Activated B cell treated with CpG ODN at 0.5 μM for 24 hours (primary cell): ENCODE results near the gene OR11A1. TPM values are rescaled to one million over a fixed set of nuclear protein-coding genes. Genes with fewer than 3 reads are reported as not detected.
"Not testable (repeated sequence)": the region's sequence is repeated elsewhere in the genome, so short reads cannot be mapped to it uniquely, and the experiment has no call there.

Experiments
- ATAC-seq: fragments of 200-7000 bp; cut with Tn5 transposase; one replicate; pipeline ENCODE4 v1.10.0; 2021; ENCODE audit warnings: low read depth, mild to moderate bottlenecking, moderate library complexity
- CTCF ChIA-PET: fragments of 350-600 bp; sonication (Branson Sonifier 250); formaldehyde crosslinking; loops from one replicate; lab custom pipeline; 2021; ENCODE audit warnings: antibody characterized with exemption; lab: Charles Lee
- POLR2A ChIA-PET: fragments of 350-600 bp; sonication (Branson Sonifier 250); formaldehyde crosslinking; loops from one replicate; lab custom pipeline; 2021; ENCODE audit warnings: antibody characterized with exemption; lab: Charles Lee
- DNase-seq: peaks from one replicate; pipeline ENCODE4 v3.0.0; 2022
- H3K27ac Mint-ChIP-seq: one replicate; pipeline ENCODE4 v1.8.0; 2020; ENCODE audit warnings: mixed read lengths
- H3K27me3 Mint-ChIP-seq: one replicate; pipeline ENCODE4 v1.8.0; 2021; ENCODE audit warnings: mixed read lengths
- H3K36me3 Mint-ChIP-seq: one replicate; pipeline ENCODE4 v1.8.0; 2021; ENCODE audit warnings: low read depth, mixed read lengths
- H3K4me1 Mint-ChIP-seq: one replicate; pipeline ENCODE4 v1.8.0; 2021; ENCODE audit warnings: mixed read lengths
- H3K4me3 Mint-ChIP-seq: one replicate; pipeline ENCODE4 v1.8.0; 2020; ENCODE audit warnings: mild to moderate bottlenecking, mixed read lengths
- H3K9me3 Mint-ChIP-seq: one replicate; pipeline ENCODE4 v1.8.0; 2020; ENCODE audit warnings: mixed read lengths
- intact Hi-C: fragments of 100-400 bp; cut with micrococcal nuclease; formaldehyde crosslinking; loops from one replicate; pipeline ENCODE4 v1.15.1; 2024
- total RNA-seq: library from RNA; stranded (reverse); gene quantifications from 2 replicates; pipeline ENCODE4 v1.2.3, GENCODE V29; 2022
- TF ChIP-seq, protein P1 (sequence below): fragments of 200-600 bp; IDR thresholded peaks from one replicate; pipeline ENCODE4 v1.8.0; 2022; ENCODE audit warnings: antibody characterized with exemption, mild to moderate bottlenecking

Gene OR11A1
- total RNA-seq, 1 donor from 2014 or later, result not detected

DNA sequence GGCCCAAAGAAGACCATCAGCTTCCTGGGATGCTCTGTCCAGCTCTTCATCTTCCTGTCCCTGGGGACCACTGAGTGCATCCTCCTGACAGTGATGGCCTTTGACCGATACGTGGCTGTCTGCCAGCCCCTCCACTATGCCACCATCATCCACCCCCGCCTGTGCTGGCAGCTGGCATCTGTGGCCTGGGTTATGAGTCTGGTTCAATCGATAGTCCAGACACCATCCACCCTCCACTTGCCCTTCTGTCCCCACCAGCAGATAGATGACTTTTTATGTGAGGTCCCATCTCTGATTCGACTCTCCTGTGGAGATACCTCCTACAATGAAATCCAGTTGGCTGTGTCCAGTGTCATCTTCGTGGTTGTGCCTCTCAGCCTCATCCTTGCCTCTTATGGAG lies 5.2 kb upstream of the OR11A1 start:
- ChIA-PET POLR2A (no interaction called here), CTCF (no interaction called here)
- no peaks in the 10 kb centered on the region for H3K9me3 Mint-ChIP-seq
- intact Hi-C loops, result no loop called here
- no peak overlapping the region for H3K27ac Mint-ChIP-seq
- TF ChIP-seq, protein P1, sequence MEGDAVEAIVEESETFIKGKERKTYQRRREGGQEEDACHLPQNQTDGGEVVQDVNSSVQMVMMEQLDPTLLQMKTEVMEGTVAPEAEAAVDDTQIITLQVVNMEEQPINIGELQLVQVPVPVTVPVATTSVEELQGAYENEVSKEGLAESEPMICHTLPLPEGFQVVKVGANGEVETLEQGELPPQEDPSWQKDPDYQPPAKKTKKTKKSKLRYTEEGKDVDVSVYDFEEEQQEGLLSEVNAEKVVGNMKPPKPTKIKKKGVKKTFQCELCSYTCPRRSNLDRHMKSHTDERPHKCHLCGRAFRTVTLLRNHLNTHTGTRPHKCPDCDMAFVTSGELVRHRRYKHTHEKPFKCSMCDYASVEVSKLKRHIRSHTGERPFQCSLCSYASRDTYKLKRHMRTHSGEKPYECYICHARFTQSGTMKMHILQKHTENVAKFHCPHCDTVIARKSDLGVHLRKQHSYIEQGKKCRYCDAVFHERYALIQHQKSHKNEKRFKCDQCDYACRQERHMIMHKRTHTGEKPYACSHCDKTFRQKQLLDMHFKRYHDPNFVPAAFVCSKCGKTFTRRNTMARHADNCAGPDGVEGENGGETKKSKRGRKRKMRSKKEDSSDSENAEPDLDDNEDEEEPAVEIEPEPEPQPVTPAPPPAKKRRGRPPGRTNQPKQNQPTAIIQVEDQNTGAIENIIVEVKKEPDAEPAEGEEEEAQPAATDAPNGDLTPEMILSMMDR, result no peak
- ATAC-seq (no peak), DNase-seq (no peak)
- H3K36me3 Mint-ChIP-seq, result no peaks in the 10 kb centered on the region
- H3K4me1 Mint-ChIP-seq, result no peaks in the 10 kb centered on the region
- H3K27me3 Mint-ChIP-seq, result peaks cover 8% of the 10 kb centered on the region
- no peak overlapping the region for H3K4me3 Mint-ChIP-seq

DNA sequence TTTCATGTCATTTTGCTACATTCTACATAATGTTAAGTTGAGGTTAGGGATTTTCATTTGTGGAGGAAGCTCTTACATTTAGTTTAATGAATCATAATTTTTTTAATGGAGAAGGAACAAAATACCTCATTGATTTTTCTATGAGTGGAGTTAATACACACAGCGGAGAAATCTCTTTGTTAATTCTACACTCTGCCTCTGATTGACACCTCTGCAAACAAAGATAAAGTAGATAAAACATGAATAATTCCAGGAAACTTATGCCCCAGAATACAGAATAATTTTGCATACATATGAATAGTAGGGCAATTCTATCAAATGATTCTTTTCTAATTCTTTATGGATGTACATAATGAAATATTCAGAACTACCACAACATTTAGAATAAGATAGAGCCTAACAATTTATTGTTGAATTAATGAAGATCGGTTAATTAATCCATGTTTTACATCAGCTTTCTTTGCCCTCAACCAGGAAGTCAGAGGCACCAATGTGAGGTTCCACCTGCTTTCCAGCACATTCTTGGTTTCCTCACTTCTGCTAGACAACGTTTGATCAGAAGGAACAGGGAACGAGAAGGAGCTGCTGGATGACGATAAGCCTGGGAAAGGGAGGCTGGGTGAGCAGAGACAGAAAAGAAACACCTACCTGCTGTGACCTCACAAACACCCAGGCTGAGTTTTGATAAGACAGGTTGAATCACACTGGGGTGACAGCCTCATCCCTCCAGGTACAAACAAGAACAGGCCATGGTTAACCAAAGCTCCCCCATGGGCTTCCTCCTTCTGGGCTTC lies 4.3 kb upstream of the OR11A1 start:
- DNase-seq (no peak), ATAC-seq (no peak)
- Mint-ChIP-seq H3K36me3 (no peaks in the 10 kb centered on the region), H3K9me3 (no peaks in the 10 kb centered on the region), H3K4me3 (no peak overlapping the region), H3K27me3 (peaks cover 8% of the 10 kb centered on the region), H3K4me1 (no peaks in the 10 kb centered on the region), H3K27ac (no peak overlapping the region)
- TF ChIP-seq, protein P1, result no peak
- intact Hi-C loops, result no loop called here
- ChIA-PET POLR2A (no interaction called here), CTCF (no interaction called here)

DNA sequence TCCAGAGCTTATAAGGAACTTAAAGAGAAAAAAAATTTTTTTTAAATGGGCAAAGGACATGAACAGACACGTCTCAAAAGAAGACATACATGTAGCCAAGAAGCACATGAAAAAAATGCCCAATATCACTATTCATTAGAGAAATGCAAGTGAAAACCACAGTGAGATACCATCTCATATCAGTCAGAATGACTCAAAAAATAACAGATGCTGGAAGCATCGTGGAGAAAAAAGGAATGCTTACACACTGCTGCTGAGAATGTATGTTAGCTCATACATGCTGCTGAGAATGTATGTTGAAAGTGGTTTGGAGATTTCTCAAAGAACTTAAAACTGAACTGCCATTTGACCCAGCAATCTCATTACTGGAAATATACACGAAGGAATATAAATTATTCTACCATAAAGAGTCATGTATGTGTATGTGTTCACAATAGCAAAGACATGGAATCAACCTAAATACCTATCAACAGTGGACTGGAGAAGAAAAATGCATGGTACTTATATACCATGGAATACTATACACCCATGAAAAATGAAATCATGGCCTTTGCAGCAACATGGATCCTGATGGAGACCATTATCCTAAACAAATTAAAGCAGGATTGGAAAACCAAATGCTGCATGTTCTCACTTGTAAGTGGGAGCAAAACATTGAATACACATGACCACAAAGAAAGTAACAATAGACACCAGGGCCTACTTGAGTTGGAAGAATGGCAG lies 5.2 kb downstream of the OR11A1 start:
- no peak overlapping the region for H3K27ac Mint-ChIP-seq
- H3K36me3 Mint-ChIP-seq, result no peaks in the 10 kb centered on the region
- peaks cover 28% of the 10 kb centered on the region for H3K27me3 Mint-ChIP-seq
- no peak overlapping the region for H3K4me3 Mint-ChIP-seq
- TF ChIP-seq, protein P1, result no peak
- H3K9me3 Mint-ChIP-seq, result peaks cover 5% of the 10 kb centered on the region
- POLR2A ChIA-PET, result no interaction called here
- intact Hi-C loops, result no loop called here
- no peaks in the 10 kb centered on the region for H3K4me1 Mint-ChIP-seq
- no peak for DNase-seq
- CTCF ChIA-PET, result no interaction called here
- no peak for ATAC-seq

DNA sequence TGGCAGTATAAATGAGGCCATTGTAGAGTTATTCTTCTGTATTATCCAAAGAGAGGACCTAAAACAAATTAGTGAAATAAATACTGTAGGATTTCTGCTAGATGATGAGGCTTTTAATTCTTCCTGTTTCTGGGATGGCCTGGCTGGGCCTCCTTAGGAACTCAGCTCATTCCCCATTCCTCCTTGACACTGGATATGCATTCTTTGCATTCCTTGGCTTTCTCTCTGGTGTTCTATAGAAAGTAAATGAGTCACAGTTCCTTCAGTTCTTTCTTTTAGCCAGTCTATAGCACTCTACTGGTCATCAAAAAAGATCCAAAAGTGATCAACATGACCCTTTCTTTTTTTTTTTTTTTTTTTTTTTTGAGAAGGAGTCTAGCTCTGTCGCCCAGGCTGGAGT lies 9.2 kb downstream of the OR11A1 start:
- DNase-seq (no peak), ATAC-seq (no peak)
- CTCF ChIA-PET, result no interaction called here
- TF ChIP-seq, protein P1, result no peak
- Mint-ChIP-seq H3K27me3 (peaks cover 35% of the 10 kb centered on the region), H3K4me3 (no peak overlapping the region), H3K27ac (no peak overlapping the region), H3K36me3 (no peaks in the 10 kb centered on the region), H3K4me1 (no peaks in the 10 kb centered on the region), H3K9me3 (peaks cover 15% of the 10 kb centered on the region)
- POLR2A ChIA-PET, result no interaction called here
- intact Hi-C loops, result no loop called here

DNA sequence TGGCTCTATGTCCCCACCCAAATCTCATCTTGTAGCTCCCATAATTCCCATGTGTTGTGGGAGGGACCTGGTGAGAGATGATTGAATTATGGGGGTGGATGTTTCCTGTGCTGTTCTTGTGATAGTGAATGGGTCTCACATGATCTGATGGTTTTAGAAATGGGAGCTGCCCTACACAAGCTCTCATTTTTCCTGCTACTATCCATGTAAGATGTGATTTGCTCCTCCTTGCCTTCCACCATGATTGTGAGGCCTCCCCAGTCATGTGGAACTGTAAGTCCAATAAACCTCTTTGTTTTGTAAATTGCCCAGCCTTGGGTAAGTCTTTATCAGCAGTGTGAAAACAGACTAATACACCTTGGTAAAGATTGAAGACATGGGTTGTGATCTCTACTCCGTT lies 12.8 kb downstream of the OR11A1 start:
- intact Hi-C loops, result not testable (repeated sequence)

More for the DNA sequence above, 12.8 kb downstream of the OR11A1 start:
- H3K27ac Mint-ChIP-seq, H3K4me1 Mint-ChIP-seq, CTCF ChIA-PET, H3K4me3 Mint-ChIP-seq, ATAC-seq, H3K36me3 Mint-ChIP-seq, DNase-seq: not testable (repeated sequence)
- POLR2A ChIA-PET, result interaction anchor here (1.1 kb wide), 1 partner anchor 9 kb away, joined by 4 read pairs; no protein-coding TSS in a partner anchor
- H3K9me3 Mint-ChIP-seq, result peaks cover 10% of the 10 kb centered on the region
- H3K27me3 Mint-ChIP-seq, result peaks cover 29% of the 10 kb centered on the region
